Osteoblast (primary cell): ENCODE data around the gene PTDSS2. TPM values are rescaled to one million over a fixed set of nuclear protein-coding genes. Genes with fewer than 3 reads are reported as not detected.
A peak's percentile ranks its signal among the peaks of the same experiment; 100 is the strongest.

Experiments used
- DNase-seq: peaks from one replicate; pipeline ENCODE4 v3.0.0; 2011; ENCODE audit warnings: low spot score, mixed read lengths; ENCODE audit not compliant: insufficient read length; ENCODE audit errors: missing footprints
- H2AFZ ChIP-seq: 2 replicates; pipeline ENCODE4 v1.6.0; 2011; ENCODE audit warnings: mild to moderate bottlenecking, low read length
- H3K27ac ChIP-seq: 2 replicates; pipeline ENCODE4 v1.5.1; 2011; ENCODE audit warnings: mild to moderate bottlenecking, low read depth, low read length, moderate library complexity
- H3K27me3 ChIP-seq: 2 replicates; pipeline ENCODE4 v1.6.0; 2012; ENCODE audit warnings: mild to moderate bottlenecking, control low read depth, inconsistent platforms, low read length, moderate library complexity; ENCODE audit not compliant: insufficient read depth
- H3K36me3 ChIP-seq: 2 replicates; pipeline ENCODE4 v1.5.1; 2011; ENCODE audit warnings: mild to moderate bottlenecking, low read length, control low read depth, moderate library complexity; ENCODE audit not compliant: insufficient read depth
- H3K4me1 ChIP-seq: 2 replicates; pipeline ENCODE4 v1.5.1; 2011; ENCODE audit warnings: mild to moderate bottlenecking, low read length, control low read depth, moderate library complexity; ENCODE audit not compliant: insufficient read depth
- H3K4me2 ChIP-seq: 2 replicates; pipeline ENCODE4 v1.6.0; 2011; ENCODE audit warnings: mild to moderate bottlenecking, low read length; ENCODE audit not compliant: insufficient read depth
- H3K4me3 ChIP-seq: fragments of 200-600 bp; sonication (generic); 3 replicates; pipeline ENCODE4 v1.5.1; 2012; ENCODE audit warnings: mild to moderate bottlenecking, low read length, inconsistent platforms; ENCODE audit not compliant: insufficient read depth
- H3K79me2 ChIP-seq: 2 replicates; pipeline ENCODE4 v1.6.0; 2012; ENCODE audit warnings: mild to moderate bottlenecking, low read length, control low read depth, inconsistent platforms; ENCODE audit not compliant: insufficient read depth
- H3K9me3 ChIP-seq: 2 replicates; pipeline ENCODE4 v1.5.1; 2011; ENCODE audit warnings: low read depth, low read length, control low read depth
- H4K20me1 ChIP-seq: 2 replicates; pipeline ENCODE4 v1.6.0; 2012; ENCODE audit warnings: mild to moderate bottlenecking, low read length, control low read depth; ENCODE audit not compliant: insufficient read depth
- total RNA-seq: library from RNA; depleted of rRNA; stranded (reverse); fragments of >200 nt; gene quantifications from 2 replicates; pipeline ENCODE4 v1.2.3, GENCODE V29; 2012
- TF ChIP-seq, protein P1 (sequence below): IDR thresholded peaks from 2 replicates; pipeline ENCODE4 v1.5.1; 2011; ENCODE audit warnings: mild to moderate bottlenecking, low read depth, low read length, moderate library complexity; ENCODE audit errors: extremely low read depth

The PTDSS2 gene
- total RNA-seq, 1 donor = 36.2 TPM

DNA sequence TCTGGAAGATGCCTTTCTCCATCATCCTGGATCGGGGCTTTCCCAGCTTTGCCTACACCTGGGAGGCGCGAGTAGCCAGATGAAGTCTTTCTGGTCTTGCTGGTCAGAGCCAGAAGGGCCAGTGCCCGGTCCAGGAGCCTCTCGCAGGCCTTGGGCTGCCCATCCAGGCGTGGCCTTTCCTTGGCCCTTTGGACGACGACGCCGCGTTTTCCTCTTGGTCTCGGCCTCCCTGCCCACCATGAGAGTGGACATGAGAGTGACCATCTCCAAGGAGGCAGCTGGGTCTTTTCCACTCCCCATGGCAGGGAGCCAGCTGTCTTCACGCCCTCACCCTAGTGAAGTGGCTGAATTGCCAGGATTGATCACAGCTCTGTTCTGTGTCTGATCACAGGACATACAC, 3.5 kb downstream of the PTDSS2 start:
- TF ChIP-seq, protein P1, sequence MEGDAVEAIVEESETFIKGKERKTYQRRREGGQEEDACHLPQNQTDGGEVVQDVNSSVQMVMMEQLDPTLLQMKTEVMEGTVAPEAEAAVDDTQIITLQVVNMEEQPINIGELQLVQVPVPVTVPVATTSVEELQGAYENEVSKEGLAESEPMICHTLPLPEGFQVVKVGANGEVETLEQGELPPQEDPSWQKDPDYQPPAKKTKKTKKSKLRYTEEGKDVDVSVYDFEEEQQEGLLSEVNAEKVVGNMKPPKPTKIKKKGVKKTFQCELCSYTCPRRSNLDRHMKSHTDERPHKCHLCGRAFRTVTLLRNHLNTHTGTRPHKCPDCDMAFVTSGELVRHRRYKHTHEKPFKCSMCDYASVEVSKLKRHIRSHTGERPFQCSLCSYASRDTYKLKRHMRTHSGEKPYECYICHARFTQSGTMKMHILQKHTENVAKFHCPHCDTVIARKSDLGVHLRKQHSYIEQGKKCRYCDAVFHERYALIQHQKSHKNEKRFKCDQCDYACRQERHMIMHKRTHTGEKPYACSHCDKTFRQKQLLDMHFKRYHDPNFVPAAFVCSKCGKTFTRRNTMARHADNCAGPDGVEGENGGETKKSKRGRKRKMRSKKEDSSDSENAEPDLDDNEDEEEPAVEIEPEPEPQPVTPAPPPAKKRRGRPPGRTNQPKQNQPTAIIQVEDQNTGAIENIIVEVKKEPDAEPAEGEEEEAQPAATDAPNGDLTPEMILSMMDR = no peak
- H3K36me3 ChIP-seq = peaks cover 10% of the 10 kb centered on the region
- peaks cover 73% of the 10 kb centered on the region for H3K79me2 ChIP-seq
- H3K4me1 ChIP-seq = peaks cover 18% of the 10 kb centered on the region
- H2AFZ ChIP-seq = no peak overlapping the region
- peaks cover 26% of the 10 kb centered on the region for H4K20me1 ChIP-seq
- no peaks in the 10 kb centered on the region for H3K9me3 ChIP-seq
- DNase-seq = peak; percentile 36
- H3K27ac ChIP-seq = no peak overlapping the region
- no peak overlapping the region for H3K4me3 ChIP-seq
- no peaks in the 10 kb centered on the region for H3K27me3 ChIP-seq
- H3K4me2 ChIP-seq = no peak overlapping the region

DNA sequence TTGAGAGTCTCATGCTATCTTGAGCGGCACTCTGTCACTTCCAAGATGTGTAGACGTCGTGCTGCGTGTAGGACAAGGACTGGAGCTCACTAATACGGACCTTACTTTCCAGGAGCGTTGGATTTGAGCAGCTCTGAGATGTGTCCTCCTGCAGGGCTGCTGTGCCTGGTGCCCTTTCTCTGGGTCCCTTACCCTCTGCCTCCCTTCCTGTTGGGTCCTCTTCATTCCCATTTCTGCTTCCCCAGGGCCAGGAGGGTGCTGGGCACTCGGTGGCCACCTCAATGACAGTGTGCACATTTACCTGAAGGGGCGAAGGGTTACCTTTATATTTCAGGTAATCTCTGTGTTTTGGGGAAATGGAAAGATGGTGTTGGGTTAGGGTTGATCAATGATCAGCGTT, 4.0 kb downstream of the PTDSS2 start:
- TF ChIP-seq, protein P1 = no peak
- no peaks in the 10 kb centered on the region for H3K9me3 ChIP-seq
- H3K4me1 ChIP-seq = peaks cover 13% of the 10 kb centered on the region
- H3K36me3 ChIP-seq = peaks cover 10% of the 10 kb centered on the region
- H4K20me1 ChIP-seq = peaks cover 26% of the 10 kb centered on the region
- no peaks in the 10 kb centered on the region for H3K27me3 ChIP-seq
- H3K79me2 ChIP-seq = peaks cover 76% of the 10 kb centered on the region
- no peak overlapping the region for H3K4me2 ChIP-seq
- H3K27ac ChIP-seq = no peak overlapping the region
- H2AFZ ChIP-seq = no peak overlapping the region
- peak; percentile 58 for DNase-seq
- no peak overlapping the region for H3K4me3 ChIP-seq

DNA sequence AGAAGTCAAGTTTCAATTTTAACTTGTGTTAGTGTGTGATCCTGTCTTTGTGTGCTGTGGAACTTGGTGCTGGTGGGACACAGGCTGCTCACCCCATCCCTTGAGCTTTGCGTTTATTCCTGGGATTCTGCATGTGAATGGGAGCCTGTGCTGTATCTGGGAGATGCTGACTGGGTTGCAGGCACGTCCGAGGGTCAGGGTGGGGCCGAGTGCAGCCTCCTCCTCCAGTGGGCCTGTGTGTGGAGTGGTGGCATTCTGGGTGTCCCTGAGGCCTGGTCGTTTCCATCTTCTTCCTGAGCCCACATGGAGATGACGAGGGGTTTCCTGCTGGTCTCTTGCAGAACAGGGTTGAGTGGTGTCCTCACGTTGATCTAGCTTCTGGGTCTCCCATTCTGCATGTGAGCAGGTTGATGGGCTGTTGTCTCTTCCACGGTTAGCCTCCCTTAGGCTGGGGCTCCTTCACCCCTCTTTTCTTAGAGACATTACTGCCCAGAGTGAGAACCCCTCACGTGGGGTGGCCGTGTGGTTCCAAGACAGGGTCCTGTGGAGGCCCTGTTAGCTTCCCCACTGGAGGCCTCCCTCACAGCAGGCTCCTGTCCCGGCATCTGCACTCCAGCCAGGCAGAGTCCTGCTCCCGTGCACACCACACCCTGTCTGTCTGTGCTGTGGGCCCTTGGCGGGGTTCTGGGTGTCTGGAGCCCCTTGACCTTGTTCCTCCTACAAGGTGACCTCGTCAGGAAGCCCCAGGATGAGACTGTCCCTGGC, 4.9 kb downstream of the PTDSS2 start:
- peaks cover 76% of the 10 kb centered on the region for H3K79me2 ChIP-seq
- no peaks in the 10 kb centered on the region for H3K9me3 ChIP-seq
- no peak overlapping the region for H3K27ac ChIP-seq
- H4K20me1 ChIP-seq = peaks cover 32% of the 10 kb centered on the region
- no peaks in the 10 kb centered on the region for H3K27me3 ChIP-seq
- H3K4me2 ChIP-seq = no peak overlapping the region
- no peak overlapping the region for H2AFZ ChIP-seq
- peak; percentile 61 for DNase-seq
- peaks cover 8% of the 10 kb centered on the region for H3K4me1 ChIP-seq
- H3K4me3 ChIP-seq = no peak overlapping the region
- H3K36me3 ChIP-seq = peaks cover 10% of the 10 kb centered on the region
- TF ChIP-seq, protein P1 = no peak

DNA sequence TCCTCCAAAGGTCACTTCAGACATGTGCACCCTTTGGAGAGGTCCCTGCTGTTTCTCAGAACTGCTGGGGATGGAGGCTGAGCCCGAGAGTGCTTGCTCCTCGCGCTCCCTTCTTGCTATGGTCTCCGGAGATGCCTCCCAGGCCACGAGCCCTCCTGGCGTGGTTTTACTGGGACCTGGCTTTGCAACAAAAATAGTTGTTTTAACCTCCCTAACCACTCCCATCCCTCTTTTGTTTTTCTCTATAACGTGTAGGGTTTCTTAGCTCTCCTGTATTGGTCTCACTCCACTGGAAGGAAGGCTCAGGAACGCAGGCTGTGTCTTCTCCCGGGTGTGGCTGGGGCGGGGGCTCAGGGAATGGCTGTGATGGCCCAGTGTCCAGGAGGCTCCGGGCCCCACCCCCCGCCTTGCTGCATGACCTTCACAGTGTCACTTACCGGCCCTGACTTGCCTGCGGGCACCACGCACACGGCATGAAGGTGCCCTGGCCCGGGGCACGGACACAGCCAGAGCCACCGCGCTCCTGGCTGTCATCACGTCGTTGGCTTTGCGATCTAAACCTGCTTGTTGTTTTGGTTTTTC, 5.6 kb downstream of the PTDSS2 start:
- H3K27me3 ChIP-seq = no peaks in the 10 kb centered on the region
- H3K79me2 ChIP-seq = peaks cover 72% of the 10 kb centered on the region
- H4K20me1 ChIP-seq = peaks cover 32% of the 10 kb centered on the region
- peaks cover 8% of the 10 kb centered on the region for H3K4me1 ChIP-seq
- H3K4me3 ChIP-seq = no peak overlapping the region
- no peak overlapping the region for H2AFZ ChIP-seq
- peaks cover 10% of the 10 kb centered on the region for H3K36me3 ChIP-seq
- peak; percentile 77 for DNase-seq
- TF ChIP-seq, protein P1 = no peak
- no peak overlapping the region for H3K4me2 ChIP-seq
- H3K9me3 ChIP-seq = no peaks in the 10 kb centered on the region
- H3K27ac ChIP-seq = no peak overlapping the region
